Brain pericyte (primary cell): ENCODE measurements around the gene MMEL1.

Source experiments
- DNase-seq: peaks from one replicate; pipeline ENCODE4 v3.0.0-alpha.2; 2012; ENCODE audit warnings: low read depth, low spot score

The MMEL1 gene

DNA sequence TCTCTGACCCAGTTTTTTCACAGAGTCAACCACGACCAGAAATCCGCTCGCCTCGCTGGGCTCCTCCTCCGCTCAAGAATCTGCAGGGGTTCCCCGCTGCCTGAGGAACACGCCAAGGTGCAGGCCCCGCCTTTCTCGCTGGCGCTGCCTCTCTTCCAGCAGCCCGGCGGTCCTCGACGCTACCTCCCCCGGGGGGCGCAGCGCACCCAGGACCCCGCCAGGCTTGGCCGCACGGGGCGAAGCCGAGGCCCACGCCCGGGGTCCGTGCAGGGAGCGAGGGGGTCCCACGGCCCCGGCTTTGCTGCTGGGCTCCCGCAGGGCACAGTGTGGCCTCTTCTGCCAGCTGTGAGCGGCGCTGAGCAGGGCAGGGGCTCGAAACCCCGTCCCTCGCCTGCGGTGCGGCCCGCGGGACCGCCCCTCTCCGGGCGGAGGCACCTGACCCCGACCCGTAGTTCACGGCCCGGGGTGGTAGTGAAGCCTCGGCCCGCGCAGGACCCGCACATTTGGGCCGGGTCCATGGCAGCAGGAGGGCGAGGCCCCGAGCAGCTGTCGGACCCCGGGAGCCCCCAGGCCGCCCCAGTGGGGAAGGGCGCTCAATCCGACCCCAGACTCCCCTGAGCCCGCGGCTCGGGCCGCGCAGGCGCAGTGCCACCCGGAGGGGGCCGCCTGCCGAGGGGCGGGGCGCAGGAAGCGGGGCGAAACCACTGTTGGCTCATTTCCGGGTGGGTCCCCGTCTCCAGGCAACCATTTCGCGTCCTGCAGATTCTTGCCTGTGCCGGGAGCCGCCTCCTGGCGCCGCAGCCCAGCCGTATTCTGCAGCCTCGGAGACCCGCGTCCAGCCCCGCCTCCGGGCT lies 10.0 kb upstream of the MMEL1 start:
- peak; percentile 63 for DNase-seq

GRCh38 chr1:2642131-2642559 lies 9.3 kb upstream of the MMEL1 start:
- DNase-seq = no peak

- DNase-seq = no peak
Measured at GRCh38 chr1:2641381-2642130, 8.7 kb upstream of the MMEL1 start.

DNA sequence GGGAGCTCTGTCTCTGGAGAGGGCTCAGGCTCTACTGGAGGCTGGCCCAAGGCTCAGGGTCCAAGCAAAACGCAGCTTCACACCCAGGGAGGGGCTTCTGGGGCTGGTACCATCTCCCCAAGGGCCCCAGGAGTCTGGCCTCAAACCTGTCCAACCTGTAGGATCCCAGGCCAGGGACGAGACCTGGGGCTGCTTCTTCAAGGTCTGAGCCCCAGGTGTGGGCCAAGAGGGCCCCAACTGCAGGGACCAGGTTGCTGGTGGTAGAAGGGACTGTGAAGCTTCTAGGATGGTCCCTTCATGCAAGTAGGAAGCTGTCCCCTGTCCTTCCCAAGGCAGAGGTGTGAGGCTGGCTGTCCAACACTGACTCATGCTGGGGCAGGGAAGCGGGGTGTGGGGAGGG lies 7.8 kb upstream of the MMEL1 start:
- no peak for DNase-seq

DNA sequence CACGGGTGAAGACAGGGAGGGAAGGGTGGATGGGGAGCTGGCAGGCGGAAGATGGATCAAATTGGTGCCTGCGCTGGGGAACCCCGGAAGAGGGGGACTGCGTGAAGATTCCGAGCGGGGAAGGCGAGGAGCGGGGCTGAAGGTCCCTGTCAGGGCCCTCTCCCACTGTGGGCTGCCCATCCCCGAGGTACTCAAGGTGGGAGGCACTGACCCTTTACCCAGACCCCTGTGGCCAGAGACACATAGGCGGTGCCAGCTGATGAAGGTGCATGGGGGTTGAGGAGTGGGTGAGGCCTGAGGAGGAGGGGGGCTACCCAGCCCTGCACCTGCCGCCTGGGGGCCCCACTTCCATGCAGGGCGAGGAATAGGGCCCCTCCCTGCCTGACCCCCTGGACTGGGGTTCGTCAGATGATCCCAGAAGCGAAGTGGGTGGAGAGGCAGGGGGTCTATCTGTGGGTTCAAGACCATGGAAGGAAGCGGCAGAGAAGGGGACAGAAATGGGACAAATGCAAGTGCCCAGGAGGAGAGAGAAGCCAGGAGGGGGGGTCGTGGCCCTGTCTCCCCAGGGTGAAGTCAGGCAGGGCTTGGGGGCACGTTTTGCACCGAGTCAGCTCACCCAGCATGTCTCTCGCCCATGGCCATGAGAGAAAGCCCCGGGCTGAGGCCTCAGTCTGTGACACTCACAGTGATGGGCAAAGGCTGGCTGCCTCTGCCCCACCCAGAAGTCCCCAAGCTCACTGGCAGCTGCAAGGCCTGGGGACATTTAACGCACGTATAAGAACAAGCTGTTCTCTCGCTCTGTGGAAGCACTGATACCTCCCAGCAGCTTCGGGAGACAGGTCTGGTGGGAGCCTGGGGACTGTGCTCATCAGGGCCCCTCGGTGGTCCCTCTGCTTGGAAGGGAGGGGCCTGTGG lies 7.0 kb upstream of the MMEL1 start:
- DNase-seq = no peak

DNA sequence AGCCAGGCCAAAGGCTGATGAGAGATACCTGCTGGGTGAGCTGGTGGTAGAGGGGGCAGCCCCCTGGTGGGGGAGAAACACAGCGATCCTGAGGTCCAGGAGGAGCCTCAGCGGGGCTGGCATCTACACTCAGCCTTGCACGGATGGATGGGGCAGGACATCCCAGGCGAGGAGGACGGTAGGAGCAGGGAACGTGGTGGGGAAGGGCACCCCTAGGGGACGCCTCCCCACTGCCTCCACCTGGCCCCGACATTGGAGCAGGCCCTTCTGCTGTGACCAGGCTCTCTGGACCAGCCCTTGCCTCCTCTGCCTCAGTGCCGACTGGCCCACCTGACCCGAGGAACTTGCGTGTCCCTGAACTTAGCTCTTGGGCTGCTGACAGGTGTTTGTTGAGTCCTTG lies 6.4 kb upstream of the MMEL1 start:
- DNase-seq = no peak

DNA sequence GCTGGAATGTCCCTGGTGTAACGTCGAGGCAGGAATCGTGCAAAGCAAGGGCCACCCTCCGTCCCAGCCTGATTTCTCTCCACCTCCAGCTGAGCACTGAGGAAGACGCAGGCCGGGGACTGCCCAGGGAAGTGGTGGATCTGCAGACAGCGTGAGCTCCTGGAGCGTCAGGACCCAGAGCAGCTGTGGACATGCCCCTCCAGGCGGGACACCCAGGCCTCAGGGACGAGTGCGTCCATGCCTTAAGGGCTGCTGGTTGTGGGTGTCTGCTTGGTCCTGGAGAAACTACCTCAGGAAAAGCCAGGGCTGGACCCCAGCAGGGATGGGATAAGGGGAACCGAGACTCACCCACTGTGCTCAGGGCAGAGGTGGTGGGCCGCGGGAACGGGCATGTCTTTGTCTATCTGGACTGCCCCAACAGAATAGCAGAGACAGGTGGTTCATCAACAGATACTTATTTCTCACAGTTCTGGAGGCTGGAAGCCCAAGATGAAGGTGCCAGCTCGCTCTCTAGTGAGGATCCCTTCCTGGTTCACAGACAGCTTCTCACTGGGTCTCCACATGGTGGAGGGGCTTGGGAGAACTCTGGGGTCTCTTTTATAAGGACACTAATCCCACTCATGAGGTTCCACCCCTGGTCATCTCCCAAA lies 5.8 kb upstream of the MMEL1 start:
- no peak for DNase-seq

DNA sequence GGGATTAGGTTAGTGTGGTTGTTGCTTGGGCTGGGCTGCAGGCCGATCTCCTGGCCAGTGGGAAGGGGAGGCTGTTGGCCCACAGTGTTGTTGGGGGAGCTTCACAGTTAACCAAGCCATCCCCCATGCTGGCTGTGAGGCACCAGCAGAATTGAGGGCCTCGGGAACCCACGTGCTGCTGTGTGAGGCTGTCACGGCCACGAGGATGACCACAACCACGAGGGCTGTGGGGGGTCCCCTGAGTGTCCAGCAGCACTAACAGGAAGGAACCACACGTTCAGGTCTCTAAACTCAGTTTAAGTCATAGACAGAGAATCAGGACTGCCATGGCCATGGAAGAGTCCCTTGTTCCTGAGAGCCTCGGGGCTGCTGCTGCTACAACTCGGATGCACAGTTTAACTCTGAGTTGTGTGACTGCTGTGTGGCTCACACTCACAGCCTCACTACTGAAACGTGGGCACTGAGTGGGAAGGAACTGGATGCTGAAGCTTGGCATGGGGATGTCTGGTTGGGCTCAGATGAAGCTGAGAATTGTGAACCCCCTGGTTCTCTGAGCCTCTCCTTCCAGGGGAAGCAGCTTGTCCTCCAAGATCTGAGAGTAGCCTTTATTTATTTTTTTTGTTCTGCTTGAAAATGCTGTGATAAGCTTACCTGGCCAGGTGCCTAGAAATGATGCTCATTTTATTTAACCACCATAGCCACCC lies 4.8 kb upstream of the MMEL1 start:
- no peak for DNase-seq

DNA sequence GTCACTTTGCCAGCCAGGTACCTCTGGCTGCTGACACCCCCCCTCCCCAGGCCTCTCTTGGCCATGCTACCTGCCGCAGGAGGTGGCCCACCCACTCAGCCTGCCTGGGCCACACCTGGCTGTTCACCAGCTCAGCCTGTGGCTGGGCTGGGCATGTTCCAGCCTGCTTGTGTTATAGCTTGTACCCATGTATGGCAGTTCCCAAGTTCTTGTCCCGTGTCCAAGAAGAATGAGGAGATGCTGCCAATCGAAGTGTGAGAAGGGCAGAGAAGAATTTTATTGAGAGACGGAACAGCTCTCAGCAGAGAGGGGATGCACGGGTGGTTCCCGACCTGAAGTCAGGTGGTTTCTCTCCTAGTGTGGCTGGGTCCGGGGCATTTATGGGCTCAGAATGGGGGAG lies 3.9 kb upstream of the MMEL1 start:
- DNase-seq = no peak

- no peak for DNase-seq
Measured at GRCh38 chr1:2635361-2636010, 2.7 kb upstream of the MMEL1 start.

DNA sequence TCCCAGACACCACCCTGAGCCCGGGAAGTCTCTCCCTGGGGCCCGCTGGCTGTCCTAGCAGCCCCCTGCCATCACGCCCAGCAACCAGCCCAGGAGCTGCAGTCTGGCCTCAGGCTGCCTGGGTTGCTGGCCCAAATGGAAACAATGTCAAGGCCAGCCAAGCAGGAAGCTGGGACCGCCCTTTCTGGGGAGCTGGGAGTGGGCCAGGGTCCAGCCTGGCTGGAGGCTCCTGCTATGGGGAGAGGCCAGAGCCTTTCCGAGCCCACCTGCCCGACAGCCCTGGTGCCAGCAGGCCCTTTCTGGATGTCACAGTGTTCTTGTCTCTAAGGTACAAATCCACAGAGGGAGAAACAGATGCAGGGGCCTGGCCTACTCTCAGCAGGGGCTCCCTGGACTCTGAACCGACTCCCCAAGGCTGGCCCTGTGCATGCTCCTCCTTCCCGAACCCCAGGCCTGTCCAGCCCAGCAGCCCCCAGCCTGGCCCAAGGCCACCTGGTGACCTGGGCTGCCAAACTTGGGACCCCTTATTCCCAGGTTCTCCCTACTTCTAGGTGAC lies 1.2 kb upstream of the MMEL1 start:
- no peak for DNase-seq

- no peak for DNase-seq
Measured at GRCh38 chr1:2633366-2633935, 635 bp upstream of the MMEL1 start.

DNA sequence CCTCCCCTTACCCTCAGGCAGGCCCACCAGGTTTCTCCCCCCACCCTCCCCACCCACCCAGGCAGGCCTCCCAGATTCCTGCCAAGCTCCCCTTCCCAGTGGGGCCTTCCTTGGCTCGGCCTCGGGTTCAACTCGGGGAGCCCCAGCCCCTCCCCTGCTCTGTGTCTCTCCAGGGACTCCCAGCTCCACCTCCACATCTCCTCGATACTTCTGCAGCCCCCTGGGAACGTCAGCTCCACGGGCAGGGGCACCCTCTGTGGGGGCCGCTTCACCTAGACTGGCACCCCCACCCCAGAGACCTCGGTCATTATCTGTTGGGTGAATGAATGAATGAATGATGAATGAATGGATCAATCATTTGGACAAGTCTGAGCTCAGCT lies 775 bp downstream of the MMEL1 start:
- no peak for DNase-seq

- no peak for DNase-seq
Measured at GRCh38 chr1:2631136-2632050, 1.4 kb downstream of the MMEL1 start.

DNA sequence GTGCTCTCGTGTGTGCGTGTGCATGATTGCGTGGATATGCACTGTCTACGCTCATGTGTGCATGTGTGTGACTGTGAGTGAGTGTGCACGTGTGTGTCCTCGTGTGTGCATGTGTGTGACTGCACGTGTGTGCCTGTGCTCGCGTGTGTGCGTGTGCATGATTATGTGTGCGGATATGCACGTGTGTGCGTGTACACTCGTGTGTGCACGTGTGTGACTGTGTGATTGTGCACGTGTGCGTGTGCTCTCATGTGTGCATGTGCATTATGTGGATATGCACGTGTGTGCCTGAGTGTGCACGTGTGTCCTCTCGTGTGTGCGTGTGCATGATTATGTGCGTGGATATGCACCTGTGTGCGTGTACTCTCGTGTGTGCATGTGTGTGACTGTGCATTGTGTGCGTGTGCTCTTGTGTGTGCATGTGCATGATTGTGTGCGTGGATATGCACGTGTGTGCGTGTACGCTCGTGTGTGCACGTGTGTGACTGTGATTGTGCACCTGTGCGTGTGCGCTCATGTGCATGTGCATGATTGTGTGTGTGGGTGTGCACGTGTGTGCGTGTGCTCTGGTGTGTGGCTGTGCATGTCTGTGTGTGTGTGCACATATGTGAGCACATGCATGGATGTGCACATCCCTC lies 2.2 kb downstream of the MMEL1 start:
- no peak for DNase-seq

DNA sequence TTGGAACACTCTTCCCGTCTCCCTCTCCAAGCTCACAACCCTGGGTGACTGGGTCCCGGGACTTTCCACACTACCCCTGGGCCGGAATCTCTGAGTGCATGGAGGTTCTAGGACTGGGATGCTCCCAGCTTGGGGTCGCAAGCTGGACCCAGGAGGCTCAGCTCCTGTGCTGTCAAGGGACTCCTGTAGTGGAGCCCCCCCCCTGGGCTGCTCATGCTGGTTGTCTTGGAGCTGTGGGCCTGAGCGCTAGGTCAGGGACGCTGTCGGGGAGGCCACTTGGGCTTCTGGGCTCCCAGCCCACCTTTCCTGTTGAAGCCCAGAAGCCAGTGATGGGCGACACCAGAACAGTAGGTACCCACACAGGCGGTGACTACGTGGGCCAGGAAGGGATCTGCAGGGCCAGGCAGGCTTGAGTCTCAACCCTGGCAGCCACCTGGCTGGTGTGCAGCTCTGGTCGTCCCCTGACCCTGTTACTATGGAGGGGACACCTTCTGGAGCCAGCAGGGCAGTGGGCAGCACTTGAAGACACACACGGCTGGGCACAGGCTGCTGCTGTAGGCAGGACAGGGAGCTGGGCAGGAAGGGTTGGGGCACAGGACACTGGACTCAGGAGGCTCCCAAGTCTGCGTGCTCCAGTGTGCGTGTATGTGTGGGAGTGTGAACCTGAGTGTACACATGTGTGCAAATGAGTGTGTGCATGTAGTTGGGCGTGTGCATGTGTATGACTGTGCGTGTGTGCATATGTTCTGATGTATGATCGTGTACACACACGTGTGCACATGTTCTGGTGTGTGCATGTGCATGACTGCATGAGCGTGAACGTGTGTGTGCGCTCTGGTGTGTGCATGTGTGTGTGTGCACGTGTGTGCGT lies 3.0 kb downstream of the MMEL1 start:
- no peak for DNase-seq
